Thoracic aorta (tissue), 2 donors: ENCODE measurements around the gene RTN1. TPM values are rescaled to one million over a fixed set of nuclear protein-coding genes. Genes with fewer than 3 reads are reported as not detected.
A peak's percentile ranks its signal among the peaks of the same experiment; 100 is the strongest.

Experiments used
- ATAC-seq: fragments of 150-250 bp; one replicate; pipeline ENCODE4 v1.8.0; 2017; ENCODE audit warnings: low read depth; ENCODE audit not compliant: insufficient number of reproducible peaks, low FRiP score
- DNase-seq: peaks from one replicate; pipeline ENCODE4 v3.0.0-alpha.2; 2020; ENCODE audit warnings: low spot score
- H3K27ac ChIP-seq, 2 donors: fragments of 200-600 bp; sonication (generic); 1 replicate in 1 of 2; 2 replicates in 1 of 2; pipeline ENCODE4 v1.5.1; 2016; ENCODE audit warnings: mild to moderate bottlenecking in 2 of 2, moderate library complexity in 2 of 2
- H3K27me3 ChIP-seq: fragments of 200-600 bp; sonication (generic); replicated peaks from 2 replicates; pipeline ENCODE4 v1.6.0; 2016; ENCODE audit warnings: mild to moderate bottlenecking; ENCODE audit not compliant: insufficient read depth
- H3K36me3 ChIP-seq: fragments of 200-600 bp; sonication (generic); one replicate; pipeline ENCODE4 v1.5.1; 2016
- H3K4me1 ChIP-seq, 2 donors: fragments of 200-600 bp; sonication (generic); 1 replicate in 1 of 2; 2 replicates in 1 of 2; pipeline versions ENCODE4 v1.5.1 to v1.6.0; 2016; ENCODE audit warnings: low read depth in 2 of 2, mild to moderate bottlenecking in 1 of 2; ENCODE audit not compliant: control insufficient read depth in 1 of 2
- H3K4me3 ChIP-seq: fragments of 200-600 bp; sonication (generic); 2 replicates; pipeline ENCODE4 v1.5.1; 2016; ENCODE audit warnings: mild to moderate bottlenecking
- H3K9me3 ChIP-seq: fragments of 200-600 bp; sonication (generic); 2 replicates; pipeline ENCODE4 v1.5.1; 2016
- CTCF ChIP-seq: fragments of 200-600 bp; sonication (generic); IDR thresholded peaks from one replicate; pipeline ENCODE4 v1.5.1; 2019; ENCODE audit warnings: antibody characterized with exemption
- total RNA-seq, 2 donors: library from RNA; depleted of rRNA; stranded (reverse); fragments of >200 nt; gene quantifications; one replicate each; pipeline versions ENCODE4 v1.1.0 to v1.2.3, GENCODE V29; 2016

The RTN1 gene
- total RNA-seq, 2 donors from 2014 or later = 66.5 to 129 TPM

- DNase-seq (no peak), ATAC-seq (no peak)
- Histone ChIP-seq H3K4me3 (no peak overlapping the region), H3K27ac (no peak overlapping the region), H3K4me1 (no peaks in the 10 kb centered on the region), H3K9me3 (no peaks in the 10 kb centered on the region), H3K27me3 (no peaks in the 10 kb centered on the region), H3K36me3 (no peaks in the 10 kb centered on the region)
- TF ChIP-seq CTCF = no peak
These were observed 25.1 kb upstream of the RTN1 start for GRCh38 chr14:59895721-59896120.

- no peak for DNase-seq
- Histone ChIP-seq H3K27ac (no peak overlapping the region), H3K9me3 (no peaks in the 10 kb centered on the region), H3K36me3 (no peaks in the 10 kb centered on the region), H3K4me1 (no peaks in the 10 kb centered on the region), H3K27me3 (no peaks in the 10 kb centered on the region), H3K4me3 (no peak overlapping the region)
- no peak for TF ChIP-seq CTCF
- no peak for ATAC-seq
These were observed 20.1 kb upstream of the RTN1 start for GRCh38 chr14:59890676-59891075.

GRCh38 chr14:59882957-59883356 lies 12.4 kb upstream of the RTN1 start:
- TF ChIP-seq CTCF = no peak
- Histone ChIP-seq H3K36me3 (no peaks in the 10 kb centered on the region), H3K9me3 (no peaks in the 10 kb centered on the region), H3K4me3 (no peak overlapping the region), H3K27me3 (no peaks in the 10 kb centered on the region), H3K27ac (no peak overlapping the region), H3K4me1 (no peaks in the 10 kb centered on the region)
- ATAC-seq (no peak), DNase-seq (no peak)

DNA sequence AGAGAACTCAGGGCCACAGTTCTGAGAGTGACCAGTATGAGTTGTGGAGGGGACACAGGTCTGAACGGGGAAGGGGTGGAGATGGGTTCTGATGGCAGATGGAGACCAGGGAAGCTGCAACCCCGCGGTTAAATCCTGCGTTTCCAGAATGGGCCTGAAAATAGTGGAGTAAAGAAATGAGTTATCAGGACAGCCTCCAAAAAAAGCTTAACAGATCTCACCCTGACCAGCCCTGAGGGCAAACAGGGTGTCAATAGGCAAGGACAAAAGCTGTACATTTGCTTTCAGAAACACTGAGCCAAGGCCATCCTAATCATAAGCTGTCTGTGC lies 555 bp upstream of the RTN1 start:
- Histone ChIP-seq H3K4me1 (peaks cover 0 to 9% of the 10 kb centered on the region in 2 donors), H3K27ac (peak overlapping the region; percentile 64 to 80), H3K36me3 (no peaks in the 10 kb centered on the region), H3K9me3 (no peaks in the 10 kb centered on the region), H3K27me3 (no peaks in the 10 kb centered on the region), H3K4me3 (peak overlapping the region; percentile 89)
- ATAC-seq (no peak), DNase-seq (no peak)
- TF ChIP-seq CTCF = no peak

- H3K27me3 ChIP-seq = no peaks in the 10 kb centered on the region
- ATAC-seq = no peak
These were observed 958 bp downstream of the RTN1 start for GRCh38 chr14:59869381-59870255.

More at GRCh38 chr14:59869381-59870255, 958 bp downstream of the RTN1 start:
- Histone ChIP-seq H3K4me3 (peak overlapping the region; percentile 89), H3K27ac (peak overlapping the region in 1 of 2 donors; percentile 64), H3K4me1 (peaks cover 0 to 9% of the 10 kb centered on the region in 2 donors), H3K36me3 (no peaks in the 10 kb centered on the region), H3K9me3 (no peaks in the 10 kb centered on the region)
- no peak for DNase-seq
- no peak for TF ChIP-seq CTCF
